Measurements from ENCODE around the gene NCOA3.
"Not testable (repeated sequence)": the region's sequence is repeated elsewhere in the genome, so short reads cannot be mapped to it uniquely, and the experiment has no call there.

NCOA3 gene

DNA sequence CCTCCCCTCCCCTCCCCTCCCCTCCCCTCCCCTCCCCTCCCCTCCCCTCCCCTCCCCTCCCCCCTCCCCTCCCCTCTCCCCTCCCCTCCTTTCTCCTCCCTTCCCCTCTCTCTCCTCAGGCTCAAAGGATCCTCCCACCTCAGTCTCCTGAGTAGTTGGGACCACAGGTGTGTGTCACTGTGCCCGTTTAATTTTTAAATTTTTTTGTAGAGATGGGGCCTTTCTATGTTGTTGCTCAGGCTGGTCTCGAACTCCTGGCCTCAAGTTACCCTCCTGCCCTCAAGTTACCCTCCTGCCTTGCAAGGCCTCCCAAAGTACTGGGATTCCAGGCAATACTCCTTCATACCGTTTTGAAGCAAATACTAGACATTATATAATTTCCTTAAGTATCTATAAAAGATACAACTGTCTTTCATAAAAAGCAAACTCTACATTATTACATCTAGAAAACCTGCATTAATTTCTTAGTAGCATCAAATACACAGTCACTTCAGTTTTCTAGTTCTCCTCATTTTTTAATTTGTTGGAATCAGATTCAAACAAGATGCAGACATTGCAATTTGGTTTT is 39.8 kb downstream of the NCOA3 start:
- TF ChIP-seq JUND (IDR thresholded peaks at IDR 0.05; ENCODE audit: low read depth) = no peak
- no peak for DNase-seq (ENCODE audit: low read depth in 1 of 2, low spot score in 1 of 2)
- in situ Hi-C loops (cut with HindIII; ENCODE audit: low pct_unique_long_range_greater_than_20kb, low sequenced_read_pairs) = no loop called here

GRCh38 chr20:47543006-47543431 is 41.3 kb downstream of the NCOA3 start:
- in situ Hi-C loops (cut with HindIII; ENCODE audit: low pct_unique_long_range_greater_than_20kb, low sequenced_read_pairs) = no loop called here
- TF ChIP-seq JUND (IDR thresholded peaks at IDR 0.05; ENCODE audit: low read depth) = no peak
- no peak for DNase-seq (ENCODE audit: low read depth in 1 of 2, low spot score in 1 of 2)

- in situ Hi-C loops (cut with HindIII; ENCODE audit: low pct_unique_long_range_greater_than_20kb, low sequenced_read_pairs) = no loop called here
- DNase-seq (ENCODE audit: low read depth in 1 of 2, low spot score in 1 of 2) = no peak
- no peak for TF ChIP-seq JUND (IDR thresholded peaks at IDR 0.05; ENCODE audit: low read depth)
Observed at GRCh38 chr20:47544240-47544639, 42.6 kb downstream of the NCOA3 start.

GRCh38 chr20:47544852-47545251 is 43.2 kb downstream of the NCOA3 start:
- DNase-seq (ENCODE audit: low read depth in 1 of 2, low spot score in 1 of 2) = no peak
- TF ChIP-seq JUND (IDR thresholded peaks at IDR 0.05; ENCODE audit: low read depth) = no peak
- in situ Hi-C loops (cut with HindIII; ENCODE audit: low pct_unique_long_range_greater_than_20kb, low sequenced_read_pairs) = no loop called here

- in situ Hi-C loops (cut with HindIII; ENCODE audit: low pct_unique_long_range_greater_than_20kb, low sequenced_read_pairs) = no loop called here
- no peak for DNase-seq (ENCODE audit: low read depth in 1 of 2, low spot score in 1 of 2)
- no peak for TF ChIP-seq JUND (IDR thresholded peaks at IDR 0.05; ENCODE audit: low read depth)
Observed at GRCh38 chr20:47545499-47545898, 43.8 kb downstream of the NCOA3 start.

DNA sequence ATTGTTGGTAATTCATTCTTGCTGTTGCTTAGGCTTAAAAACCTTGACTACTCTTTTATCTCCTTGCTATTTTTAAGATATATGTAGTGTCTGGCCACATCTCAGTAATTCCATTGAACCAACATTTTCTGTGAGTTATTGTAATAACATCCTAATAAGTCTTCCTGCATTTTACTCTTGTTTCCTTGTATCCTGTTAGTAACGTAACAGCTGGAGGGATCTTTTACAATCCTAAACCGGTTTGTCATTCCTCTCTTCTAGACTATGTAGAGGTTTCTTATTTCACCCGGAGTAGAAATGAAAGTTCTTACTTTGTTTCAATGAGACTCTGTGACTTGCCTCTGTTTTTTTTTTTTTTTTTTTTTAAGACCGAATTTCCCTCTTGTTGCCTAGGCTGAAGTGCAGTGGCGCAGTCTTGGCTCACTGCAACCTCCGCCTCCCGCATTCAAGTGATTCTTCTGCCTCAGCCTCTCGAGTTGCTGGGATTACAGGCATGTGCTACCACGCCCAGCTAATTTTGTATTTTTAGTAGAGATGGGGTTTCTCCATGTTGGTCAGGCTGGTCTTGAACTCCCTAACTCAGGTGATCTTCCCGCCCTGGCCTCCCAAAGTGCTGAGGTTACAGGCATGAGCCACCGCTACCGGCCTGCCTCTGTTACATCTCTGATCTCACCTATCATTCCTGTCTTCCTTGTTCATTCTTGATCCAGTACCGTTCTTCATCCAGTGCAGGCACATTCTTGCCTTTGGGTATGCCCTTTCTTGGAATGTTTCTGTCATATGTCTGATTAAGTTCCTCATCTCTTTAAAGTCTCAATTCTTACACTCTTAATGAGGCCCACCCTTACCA is 44.7 kb downstream of the NCOA3 start:
- DNase-seq (ENCODE audit: low read depth in 1 of 2, low spot score in 1 of 2) = peak; percentile 52 to 58
- in situ Hi-C loops (cut with HindIII; ENCODE audit: low pct_unique_long_range_greater_than_20kb, low sequenced_read_pairs) = no loop called here
- TF ChIP-seq JUND (IDR thresholded peaks at IDR 0.05; ENCODE audit: low read depth) = no peak

DNA sequence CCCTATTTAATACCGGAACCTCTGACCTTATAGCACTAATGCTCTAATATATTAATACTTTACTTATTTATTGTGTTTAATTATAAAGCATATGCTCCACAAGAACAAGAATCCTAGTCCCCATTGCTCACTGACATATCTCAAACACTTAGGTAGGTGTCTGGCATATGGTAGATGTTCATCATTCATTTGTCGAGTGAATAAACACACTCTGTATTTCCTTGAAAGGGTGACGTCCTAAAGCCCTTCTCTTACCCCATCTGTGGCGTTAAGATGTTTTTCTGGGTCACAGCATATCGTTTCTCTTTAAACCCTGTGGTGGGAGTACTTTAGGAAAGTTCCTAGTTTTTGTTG is 45.3 kb downstream of the NCOA3 start:
- DNase-seq (ENCODE audit: low read depth in 1 of 2, low spot score in 1 of 2) = no peak
- in situ Hi-C loops (cut with HindIII; ENCODE audit: low pct_unique_long_range_greater_than_20kb, low sequenced_read_pairs) = no loop called here
- no peak for TF ChIP-seq JUND (IDR thresholded peaks at IDR 0.05; ENCODE audit: low read depth)

GRCh38 chr20:47549671-47550070 is 48.0 kb downstream of the NCOA3 start:
- TF ChIP-seq JUND (IDR thresholded peaks at IDR 0.05; ENCODE audit: low read depth) = no peak
- in situ Hi-C loops (cut with HindIII; ENCODE audit: low pct_unique_long_range_greater_than_20kb, low sequenced_read_pairs) = no loop called here
- DNase-seq (ENCODE audit: low read depth in 1 of 2, low spot score in 1 of 2) = no peak

DNA sequence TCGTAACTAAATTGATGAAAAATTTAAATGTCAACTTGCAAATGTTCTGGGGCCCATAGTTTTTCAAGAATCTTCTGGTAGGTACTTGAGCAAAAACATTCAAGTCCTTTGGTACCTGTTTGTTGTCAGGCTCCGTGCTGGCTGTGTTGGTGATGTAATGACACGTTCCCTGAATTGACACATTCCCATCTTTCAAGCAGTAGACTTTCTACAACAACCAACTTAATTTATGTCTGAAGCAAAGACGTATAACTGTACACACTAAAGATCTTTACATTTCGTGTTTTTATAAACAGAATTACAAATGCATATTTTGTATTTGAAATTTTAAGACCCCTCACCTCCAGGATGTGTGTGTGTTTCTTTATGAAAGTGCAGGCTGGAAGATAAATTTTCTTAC is 49.5 kb downstream of the NCOA3 start:
- no peak for TF ChIP-seq JUND (IDR thresholded peaks at IDR 0.05; ENCODE audit: low read depth)
- DNase-seq (ENCODE audit: low read depth in 1 of 2, low spot score in 1 of 2) = no peak
- in situ Hi-C loops (cut with HindIII; ENCODE audit: low pct_unique_long_range_greater_than_20kb, low sequenced_read_pairs) = no loop called here

GRCh38 chr20:47551841-47552240 is 50.2 kb downstream of the NCOA3 start:
- in situ Hi-C loops (cut with HindIII; ENCODE audit: low pct_unique_long_range_greater_than_20kb, low sequenced_read_pairs) = no loop called here
- TF ChIP-seq JUND (IDR thresholded peaks at IDR 0.05; ENCODE audit: low read depth) = no peak
- DNase-seq (ENCODE audit: low read depth in 1 of 2, low spot score in 1 of 2) = no peak

GRCh38 chr20:47552996-47553395 is 51.3 kb downstream of the NCOA3 start:
- in situ Hi-C loops (cut with HindIII; ENCODE audit: low pct_unique_long_range_greater_than_20kb, low sequenced_read_pairs) = no loop called here
- no peak for TF ChIP-seq JUND (IDR thresholded peaks at IDR 0.05; ENCODE audit: low read depth)
- DNase-seq (ENCODE audit: low read depth in 1 of 2, low spot score in 1 of 2) = no peak

GRCh38 chr20:47553594-47554235 is 52.0 kb downstream of the NCOA3 start:
- in situ Hi-C loops (cut with HindIII; ENCODE audit: low pct_unique_long_range_greater_than_20kb, low sequenced_read_pairs); DNase-seq (ENCODE audit: low read depth in 1 of 2, low spot score in 1 of 2): not testable (repeated sequence)

- in situ Hi-C loops (cut with HindIII; ENCODE audit: low pct_unique_long_range_greater_than_20kb, low sequenced_read_pairs); DNase-seq (ENCODE audit: low read depth in 1 of 2, low spot score in 1 of 2): not testable (repeated sequence)
Observed at GRCh38 chr20:47554283-47554682, 52.6 kb downstream of the NCOA3 start.
